K562 (cell line): ENCODE data around the gene KIF5A. TPM values are rescaled to one million over a fixed set of nuclear protein-coding genes. Genes with fewer than 3 reads are reported as not detected.

Source experiments
- CBFB ChIP-seq: sonication (generic); formaldehyde crosslinking; IDR thresholded peaks from 2 replicates; pipeline ENCODE4 v1.4.0; 2020; ENCODE audit warnings: mild to moderate bottlenecking, missing genetic modification reagents
- CBX2 ChIP-seq: fragments of 200-600 bp; sonication (generic); IDR thresholded peaks from one replicate; pipeline ENCODE4 v1.6.1; 2012; ENCODE audit warnings: mild to moderate bottlenecking, low read length, inconsistent platforms; ENCODE audit not compliant: insufficient read depth, poor library complexity, severe bottlenecking
- CBX3 ChIP-seq, 2 experiments: IDR thresholded peaks; 1 replicate in 1 of 2; 2 replicates in 1 of 2; pipeline ENCODE4 v1.6.1; 2012; ENCODE audit warnings: inconsistent platforms in 2 of 2, low read length in 2 of 2, borderline replicate concordance in 1 of 2, control low read depth in 1 of 2
- CHD2 ChIP-seq: IDR thresholded peaks from 2 replicates; pipeline ENCODE4 v1.6.1; 2011; ENCODE audit warnings: low read depth, low read length
- COPS2 ChIP-seq: fragments of 450-650 bp; conservative IDR thresholded peaks from 2 replicates; pipeline ENCODE4 v1.6.1; 2016; ENCODE audit warnings: mild to moderate bottlenecking, moderate library complexity
- CXXC5 ChIP-seq: fragments of 250-450 bp; sonication (Bioruptor Pico); IDR thresholded peaks from 2 replicates; pipeline ENCODE4 v1.8.0; 2022; ENCODE audit warnings: inconsistent platforms, mild to moderate bottlenecking, moderate library complexity
- DNMT1 ChIP-seq: fragments of 450-650 bp; IDR thresholded peaks from 2 replicates; pipeline ENCODE4 v1.6.1; 2016; ENCODE audit warnings: antibody characterized with exemption, mild to moderate bottlenecking
- FOXA1 ChIP-seq: fragments of 450-650 bp; IDR thresholded peaks from 2 replicates; pipeline ENCODE4 v1.6.1; 2016; ENCODE audit warnings: mild to moderate bottlenecking, borderline replicate concordance
- GTF2E2 ChIP-seq: fragments of 200-800 bp; sonication (Bioruptor generic); IDR thresholded peaks from 2 replicates; pipeline ENCODE4 v1.6.1; 2016; ENCODE audit warnings: missing genetic modification characterization, missing compliant biosample characterization
- LARP7 ChIP-seq: fragments of 450-650 bp; IDR thresholded peaks from 2 replicates; pipeline ENCODE4 v1.6.1; 2016
- NCOA2 ChIP-seq, 2 experiments: fragments of 450-650 bp; IDR thresholded peaks; 2 replicates each; pipeline ENCODE4 v1.6.1; 2018; ENCODE audit warnings: mild to moderate bottlenecking in 2 of 2, moderate library complexity in 1 of 2; ENCODE audit not compliant: partially characterized antibody in 2 of 2
- NELFE ChIP-seq: IDR thresholded peaks from 2 replicates; pipeline ENCODE4 v1.6.1; 2011; ENCODE audit warnings: mild to moderate bottlenecking; ENCODE audit not compliant: insufficient read depth, insufficient read length
- PHB2 ChIP-seq: fragments of 450-650 bp; IDR thresholded peaks from 2 replicates; pipeline ENCODE4 v1.6.1; 2017; ENCODE audit warnings: low read depth
- POLR2A ChIP-seq: fragments of 450-650 bp; conservative IDR thresholded peaks from 2 replicates; pipeline ENCODE4 v1.6.1; 2016
- POLR2AphosphoS2 ChIP-seq: IDR thresholded peaks from 2 replicates; pipeline ENCODE4 v1.6.1; 2012; ENCODE audit warnings: low read length, improper control_type of control experiment
- PTRF ChIP-seq: fragments of 450-650 bp; IDR thresholded peaks from 2 replicates; pipeline ENCODE4 v1.6.1; 2016; ENCODE audit warnings: mild to moderate bottlenecking, missing genetic modification characterization, missing compliant biosample characterization
- RFX7 ChIP-seq: fragments of 250-450 bp; sonication (Bioruptor Pico); IDR thresholded peaks from 2 replicates; pipeline ENCODE4 v1.5.1; 2021; ENCODE audit warnings: mild to moderate bottlenecking
- TAF9B ChIP-seq: fragments of 450-650 bp; IDR thresholded peaks from 2 replicates; pipeline ENCODE4 v1.6.1; 2018; ENCODE audit warnings: mild to moderate bottlenecking; ENCODE audit not compliant: partially characterized antibody
- TEAD4 ChIP-seq, 2 experiments: sonication (generic) in 1 of 2; formaldehyde crosslinking in 1 of 2; IDR thresholded peaks; 2 replicates each; pipeline versions ENCODE4 v1.6.1 to v1.8.0; 2012 to 2022; ENCODE audit warnings: borderline replicate concordance in 1 of 2, inconsistent platforms in 1 of 2, low read length in 1 of 2, mild to moderate bottlenecking in 1 of 2, missing genetic modification reagents in 1 of 2
- ZBED1 ChIP-seq: IDR thresholded peaks from 2 replicates; pipeline ENCODE4 v1.6.1; 2014
- ZBTB17 ChIP-seq: fragments of 450-650 bp; formaldehyde crosslinking; IDR thresholded peaks from 2 replicates; pipeline ENCODE4 v1.4.0; 2020; ENCODE audit warnings: mild to moderate bottlenecking
- polyA plus RNA-seq, 8 experiments: library from polyadenylated mRNA; depleted of rRNA in 4 of 8; stranded (reverse) in 5 of 8; unstranded in 3 of 8; fragments of >200 nt; fragmentation: Nextera tagmentation in 2 of 8; fragmentation: Illumina TruSeq in 1 of 8; extraction: Ambion mirVana in 2 of 8; extraction: Trizol in 1 of 8; gene quantifications; 2 replicates each; pipeline versions ENCODE4 v1.2.1 to v1.2.3, GENCODE V29; 2011 to 2014; ENCODE audit warnings: inconsistent platforms in 1 of 8, missing spikeins in 1 of 8
- total RNA-seq, 7 experiments: library from RNA; depleted of rRNA in 6 of 7; stranded (reverse); fragments of >200 nt in 6 of 7; fragmentation: Illumina TruSeq in 2 of 7; extraction: Trizol in 2 of 7; gene quantifications; 2 replicates each; pipeline versions ENCODE4 v1.2.1 to v1.2.3, GENCODE V29; 2011 to 2021; ENCODE audit warnings: low replicate concordance in 1 of 7
- TF ChIP-seq, protein P1 (sequence below), 2 experiments: IDR thresholded peaks in 1 of 2; conservative IDR thresholded peaks in 1 of 2; 2 replicates each; pipeline ENCODE4 v1.6.1; 2016; ENCODE audit warnings: low read depth in 2 of 2, mild to moderate bottlenecking in 1 of 2, missing compliant biosample characterization in 1 of 2, missing genetic modification characterization in 1 of 2, moderate library complexity in 1 of 2
- TF ChIP-seq, protein P2 (sequence below): conservative IDR thresholded peaks from 2 replicates; pipeline ENCODE4 v1.6.1; 2011; ENCODE audit warnings: low read depth, mild to moderate bottlenecking, low read length; ENCODE audit not compliant: control insufficient read depth
- TF ChIP-seq, protein P3 (sequence below): IDR thresholded peaks from 2 replicates; pipeline ENCODE4 v1.6.1; 2016; ENCODE audit warnings: missing genetic modification characterization, missing compliant biosample characterization

The KIF5A gene
- total and polyA plus RNA-seq, 9 of the 15 experiments (the other 6 are each of a cell fraction or from before 2014, with no cell fraction given): 3.4 to 17.7 (median 8.0) TPM

DNA sequence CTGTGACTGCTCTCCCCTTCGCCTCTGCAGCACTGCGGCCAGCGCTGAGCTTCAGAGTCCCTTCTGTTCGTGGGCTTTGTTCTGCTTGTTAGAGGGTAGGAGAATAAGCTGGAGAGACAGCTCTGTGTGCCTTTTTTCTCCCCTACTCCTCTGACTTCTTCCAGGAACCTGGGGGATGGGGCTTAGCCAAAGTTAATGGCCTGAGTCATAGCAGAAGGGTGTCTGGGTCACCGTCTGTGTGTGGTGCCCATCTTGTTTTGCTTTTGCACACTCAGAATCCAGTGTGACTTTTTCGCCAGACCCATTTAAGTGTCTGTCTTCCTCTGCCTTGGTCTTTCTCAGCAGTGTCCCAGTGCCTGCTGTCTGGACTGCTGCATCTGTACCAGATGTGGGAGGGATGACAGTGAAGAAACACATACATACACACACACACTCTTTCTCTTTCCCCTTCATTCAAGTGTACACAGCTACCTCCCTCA is 3.0 kb downstream of the KIF5A start (continued):
- TF ChIP-seq, protein P1, sequence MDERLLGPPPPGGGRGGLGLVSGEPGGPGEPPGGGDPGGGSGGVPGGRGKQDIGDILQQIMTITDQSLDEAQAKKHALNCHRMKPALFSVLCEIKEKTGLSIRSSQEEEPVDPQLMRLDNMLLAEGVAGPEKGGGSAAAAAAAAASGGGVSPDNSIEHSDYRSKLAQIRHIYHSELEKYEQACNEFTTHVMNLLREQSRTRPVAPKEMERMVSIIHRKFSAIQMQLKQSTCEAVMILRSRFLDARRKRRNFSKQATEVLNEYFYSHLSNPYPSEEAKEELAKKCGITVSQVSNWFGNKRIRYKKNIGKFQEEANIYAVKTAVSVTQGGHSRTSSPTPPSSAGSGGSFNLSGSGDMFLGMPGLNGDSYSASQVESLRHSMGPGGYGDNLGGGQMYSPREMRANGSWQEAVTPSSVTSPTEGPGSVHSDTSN (CRISPR knock-in tag; IDR thresholded peaks at IDR 0.05; ENCODE audit: low read depth): no peak
- TF ChIP-seq, protein P1 (tag; conservative IDR thresholded peaks at IDR 0.05; ENCODE audit: low read depth): no peak
- peak; percentile 5; the same call in 1 of the 2 replicates for TF ChIP-seq CXXC5 (CRISPR knock-in tag)
- TF ChIP-seq ZBTB17 (CRISPR knock-in tag): no peak
- TF ChIP-seq ZBED1: no peak
- TF ChIP-seq CBX3 (IDR thresholded peaks at IDR 0.05; ENCODE audit: borderline replicate concordance in 1 of 2, low read length in 2 of 2): peak in 1 of 2 experiments; percentile 25; a peak in 1 of 3 replicates
- no peak for TF ChIP-seq PTRF (tag)
- TF ChIP-seq GTF2E2 (tag): no peak
- no peak for TF ChIP-seq TEAD4 (IDR thresholded peaks at IDR 0.05; ENCODE audit: low read length)
- no peak for TF ChIP-seq TEAD4 (CRISPR knock-in tag; IDR thresholded peaks at IDR 0.05; ENCODE audit: borderline replicate concordance)
- TF ChIP-seq, protein P2, sequence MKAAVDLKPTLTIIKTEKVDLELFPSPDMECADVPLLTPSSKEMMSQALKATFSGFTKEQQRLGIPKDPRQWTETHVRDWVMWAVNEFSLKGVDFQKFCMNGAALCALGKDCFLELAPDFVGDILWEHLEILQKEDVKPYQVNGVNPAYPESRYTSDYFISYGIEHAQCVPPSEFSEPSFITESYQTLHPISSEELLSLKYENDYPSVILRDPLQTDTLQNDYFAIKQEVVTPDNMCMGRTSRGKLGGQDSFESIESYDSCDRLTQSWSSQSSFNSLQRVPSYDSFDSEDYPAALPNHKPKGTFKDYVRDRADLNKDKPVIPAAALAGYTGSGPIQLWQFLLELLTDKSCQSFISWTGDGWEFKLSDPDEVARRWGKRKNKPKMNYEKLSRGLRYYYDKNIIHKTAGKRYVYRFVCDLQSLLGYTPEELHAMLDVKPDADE: no peak
- TF ChIP-seq COPS2: no peak
- peak; percentile 6 for TF ChIP-seq TAF9B
- no peak for TF ChIP-seq NCOA2 (IDR thresholded peaks at IDR 0.05; ENCODE audit: partially characterized antibody in 2 of 2)
- TF ChIP-seq PHB2: no peak
- TF ChIP-seq POLR2A: no peak
- TF ChIP-seq RFX7 (CRISPR knock-in tag): no peak
- TF ChIP-seq FOXA1: no peak
- TF ChIP-seq POLR2AphosphoS2: no peak
- no peak for TF ChIP-seq NELFE
- no peak for TF ChIP-seq CHD2
- no peak for TF ChIP-seq CBX2
- no peak for TF ChIP-seq DNMT1
- no peak for TF ChIP-seq LARP7
- TF ChIP-seq, protein P3, sequence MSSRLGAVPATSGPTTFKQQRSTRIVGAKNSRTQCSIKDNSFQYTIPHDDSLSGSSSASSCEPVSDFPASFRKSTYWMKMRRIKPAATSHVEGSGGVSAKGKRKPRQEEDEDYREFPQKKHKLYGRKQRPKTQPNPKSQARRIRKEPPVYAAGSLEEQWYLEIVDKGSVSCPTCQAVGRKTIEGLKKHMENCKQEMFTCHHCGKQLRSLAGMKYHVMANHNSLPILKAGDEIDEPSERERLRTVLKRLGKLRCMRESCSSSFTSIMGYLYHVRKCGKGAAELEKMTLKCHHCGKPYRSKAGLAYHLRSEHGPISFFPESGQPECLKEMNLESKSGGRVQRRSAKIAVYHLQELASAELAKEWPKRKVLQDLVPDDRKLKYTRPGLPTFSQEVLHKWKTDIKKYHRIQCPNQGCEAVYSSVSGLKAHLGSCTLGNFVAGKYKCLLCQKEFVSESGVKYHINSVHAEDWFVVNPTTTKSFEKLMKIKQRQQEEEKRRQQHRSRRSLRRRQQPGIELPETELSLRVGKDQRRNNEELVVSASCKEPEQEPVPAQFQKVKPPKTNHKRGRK (tag): no peak
- TF ChIP-seq CBFB: no peak
